ENCODE measurements around the gene SERPINB10.

- TF ChIP-seq, protein P1, sequence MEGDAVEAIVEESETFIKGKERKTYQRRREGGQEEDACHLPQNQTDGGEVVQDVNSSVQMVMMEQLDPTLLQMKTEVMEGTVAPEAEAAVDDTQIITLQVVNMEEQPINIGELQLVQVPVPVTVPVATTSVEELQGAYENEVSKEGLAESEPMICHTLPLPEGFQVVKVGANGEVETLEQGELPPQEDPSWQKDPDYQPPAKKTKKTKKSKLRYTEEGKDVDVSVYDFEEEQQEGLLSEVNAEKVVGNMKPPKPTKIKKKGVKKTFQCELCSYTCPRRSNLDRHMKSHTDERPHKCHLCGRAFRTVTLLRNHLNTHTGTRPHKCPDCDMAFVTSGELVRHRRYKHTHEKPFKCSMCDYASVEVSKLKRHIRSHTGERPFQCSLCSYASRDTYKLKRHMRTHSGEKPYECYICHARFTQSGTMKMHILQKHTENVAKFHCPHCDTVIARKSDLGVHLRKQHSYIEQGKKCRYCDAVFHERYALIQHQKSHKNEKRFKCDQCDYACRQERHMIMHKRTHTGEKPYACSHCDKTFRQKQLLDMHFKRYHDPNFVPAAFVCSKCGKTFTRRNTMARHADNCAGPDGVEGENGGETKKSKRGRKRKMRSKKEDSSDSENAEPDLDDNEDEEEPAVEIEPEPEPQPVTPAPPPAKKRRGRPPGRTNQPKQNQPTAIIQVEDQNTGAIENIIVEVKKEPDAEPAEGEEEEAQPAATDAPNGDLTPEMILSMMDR (IDR thresholded peaks at IDR 0.05): no peak
- no peak for TF ChIP-seq ZFX (IDR thresholded peaks at IDR 0.05; ENCODE audit: borderline replicate concordance)
Observed at GRCh38 chr18:63980027-63980426, 72.3 kb downstream of the SERPINB10 start.

All from 22Rv1 (cell line).